IPS-15b (cell line): Measurements from ENCODE around the gene VPS51.

Experiments used
- H3K27me3 ChIP-seq: one replicate; pipeline ENCODE4 v1.6.1; 2013; ENCODE audit warnings: low read length; ENCODE audit not compliant: control insufficient read depth, insufficient read depth
- H3K36me3 ChIP-seq: one replicate; pipeline ENCODE4 v1.6.1; 2013; ENCODE audit warnings: low read length; ENCODE audit not compliant: control insufficient read depth, insufficient read depth
- H3K4me1 ChIP-seq: one replicate; pipeline ENCODE4 v1.6.1; 2013; ENCODE audit warnings: mild to moderate bottlenecking, low read length; ENCODE audit not compliant: control insufficient read depth, insufficient read depth
- H3K4me3 ChIP-seq: one replicate; pipeline ENCODE4 v1.5.1; 2013; ENCODE audit warnings: low read depth, low read length
- H3K9ac ChIP-seq: one replicate; pipeline ENCODE4 v1.6.1; 2013; ENCODE audit warnings: low read depth, mild to moderate bottlenecking, low read length
- H3K9me3 ChIP-seq: one replicate; pipeline ENCODE4 v1.6.1; 2013; ENCODE audit warnings: mild to moderate bottlenecking, low read length; ENCODE audit not compliant: control insufficient read depth, insufficient read depth

VPS51 gene

DNA sequence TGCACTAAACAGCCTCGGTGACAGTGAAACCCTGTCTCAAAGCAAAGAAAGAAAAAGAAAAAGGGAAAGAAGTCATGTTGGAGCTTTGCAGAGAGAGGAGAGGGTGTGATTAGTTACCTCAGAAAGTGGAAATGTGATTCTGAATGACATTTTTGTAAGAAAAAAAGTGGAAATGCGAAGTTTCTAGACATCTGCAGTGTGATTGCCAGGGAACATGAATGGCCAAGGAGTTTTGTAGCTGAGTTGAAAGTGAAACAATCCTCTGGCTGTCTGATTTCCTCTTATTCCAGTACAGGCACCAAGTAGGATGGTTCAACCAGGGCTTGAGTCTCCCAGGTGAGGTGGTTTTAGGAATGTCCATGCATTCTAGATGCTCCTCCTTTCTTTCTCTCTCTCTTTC, 56.1 kb downstream of the VPS51 start:
- no peaks in the 10 kb centered on the region for H3K4me1 ChIP-seq

DNA sequence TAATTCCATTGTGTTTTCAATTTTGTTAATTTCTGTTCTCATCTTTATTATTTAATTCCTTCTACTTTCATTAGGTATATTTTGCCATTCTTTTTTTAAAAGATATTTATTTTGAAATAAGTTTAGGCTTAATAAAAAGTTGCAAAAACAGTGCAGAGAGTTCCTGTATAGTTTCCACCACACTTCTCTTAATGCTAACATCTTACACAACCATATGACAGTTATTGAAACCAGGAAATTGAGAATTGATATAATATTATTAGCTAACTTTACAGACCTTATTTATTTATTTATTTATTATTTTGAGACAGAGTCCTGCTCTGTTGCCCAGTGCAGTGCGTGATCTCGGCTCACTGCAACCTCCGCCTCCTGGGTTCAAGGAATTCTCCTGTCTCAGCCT, 60.2 kb downstream of the VPS51 start:
- Histone ChIP-seq H3K4me3 (no peak overlapping the region), H3K9me3 (no peaks in the 10 kb centered on the region), H3K9ac (no peak overlapping the region), H3K27me3 (no peaks in the 10 kb centered on the region), H3K36me3 (no peaks in the 10 kb centered on the region), H3K4me1 (no peaks in the 10 kb centered on the region)

More for the DNA sequence above, 56.1 kb downstream of the VPS51 start:
- Histone ChIP-seq H3K9ac (no peak overlapping the region), H3K4me3 (no peak overlapping the region), H3K9me3 (no peaks in the 10 kb centered on the region), H3K36me3 (no peaks in the 10 kb centered on the region), H3K27me3 (no peaks in the 10 kb centered on the region)

DNA sequence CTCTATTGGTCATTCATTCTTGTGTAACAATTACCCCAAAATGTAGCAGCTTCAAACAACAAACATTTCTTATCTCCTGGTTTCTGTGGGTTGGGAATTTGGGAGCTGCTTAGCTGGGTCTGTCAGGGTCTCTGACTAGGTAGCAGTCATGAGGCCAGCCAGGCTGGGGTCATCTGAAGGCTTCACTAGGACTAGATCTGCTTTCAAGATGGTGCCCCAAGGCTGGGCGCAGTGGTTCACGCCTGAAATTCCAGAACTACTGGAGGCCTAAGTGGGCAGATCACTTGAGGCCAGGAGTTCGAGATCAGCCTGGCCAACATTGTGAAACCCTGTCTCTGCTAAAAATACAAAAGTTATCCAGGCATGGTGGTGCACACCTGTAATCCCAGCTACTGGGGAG, 60.9 kb downstream of the VPS51 start:
- H3K27me3 ChIP-seq, result no peaks in the 10 kb centered on the region
- no peaks in the 10 kb centered on the region for H3K4me1 ChIP-seq
- no peaks in the 10 kb centered on the region for H3K9me3 ChIP-seq
- no peaks in the 10 kb centered on the region for H3K36me3 ChIP-seq
- no peak overlapping the region for H3K9ac ChIP-seq
- H3K4me3 ChIP-seq, result no peak overlapping the region

DNA sequence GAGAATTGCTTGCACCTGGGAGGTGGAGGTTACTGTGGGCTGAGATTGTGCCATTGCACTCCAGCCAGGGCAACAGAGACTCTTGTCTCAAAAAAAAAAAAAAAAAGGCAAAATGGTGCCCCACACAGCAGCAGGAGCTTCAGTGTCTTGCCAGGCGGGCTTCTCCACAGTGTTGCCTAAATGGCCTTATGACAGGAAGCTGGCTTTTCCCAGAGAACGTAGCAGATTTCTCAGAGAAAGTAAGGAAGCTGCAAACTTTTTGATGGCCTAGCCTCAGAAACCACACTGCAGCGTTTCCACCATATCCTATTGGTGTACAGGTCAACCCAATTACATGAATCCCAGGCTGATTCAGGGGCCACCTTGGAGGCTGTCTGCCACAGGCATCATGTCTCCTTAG, 61.3 kb downstream of the VPS51 start:
- Histone ChIP-seq H3K4me3 (no peak overlapping the region), H3K9me3 (no peaks in the 10 kb centered on the region), H3K9ac (no peak overlapping the region), H3K4me1 (no peaks in the 10 kb centered on the region), H3K27me3 (no peaks in the 10 kb centered on the region), H3K36me3 (no peaks in the 10 kb centered on the region)

DNA sequence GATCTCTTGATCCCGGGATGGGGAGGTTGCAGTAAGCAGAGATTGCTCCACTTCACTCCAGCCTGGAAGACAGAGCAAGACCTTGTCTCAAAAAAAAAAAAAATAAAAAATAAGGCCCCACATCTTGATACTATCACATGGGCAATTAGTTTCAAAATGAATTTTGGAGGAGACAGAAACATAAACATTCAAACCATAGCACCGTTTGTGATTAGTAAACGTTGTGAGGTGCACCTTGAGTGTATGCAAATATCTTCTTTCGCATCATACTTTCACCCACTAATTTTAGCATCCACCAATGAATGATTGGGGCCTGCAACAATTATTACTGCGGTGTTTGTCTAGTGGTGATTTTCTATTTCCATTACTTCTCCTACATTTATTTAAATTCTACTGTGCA, 63.0 kb downstream of the VPS51 start:
- no peaks in the 10 kb centered on the region for H3K27me3 ChIP-seq
- no peaks in the 10 kb centered on the region for H3K9me3 ChIP-seq
- H3K4me3 ChIP-seq, result no peak overlapping the region
- no peaks in the 10 kb centered on the region for H3K4me1 ChIP-seq
- H3K9ac ChIP-seq, result no peak overlapping the region
- no peaks in the 10 kb centered on the region for H3K36me3 ChIP-seq

DNA sequence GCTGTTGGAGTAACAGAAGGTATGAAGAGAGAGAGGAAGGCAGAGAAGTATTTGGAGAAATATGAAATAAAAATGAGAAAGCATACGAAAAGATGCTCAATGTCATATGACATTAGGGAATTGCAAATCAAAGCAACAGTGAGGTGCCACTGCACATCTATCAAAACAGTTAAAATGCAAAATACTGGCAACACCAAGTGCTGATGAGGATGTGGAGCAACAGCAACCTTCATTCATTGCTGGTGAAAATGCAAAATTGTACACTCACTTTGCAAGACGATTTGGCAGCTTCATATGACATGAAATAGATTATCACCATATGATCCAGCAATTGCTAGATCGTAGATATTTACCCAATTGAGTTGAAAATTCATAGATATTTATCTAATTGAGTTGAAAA, 64.6 kb downstream of the VPS51 start:
- no peaks in the 10 kb centered on the region for H3K9me3 ChIP-seq
- no peak overlapping the region for H3K9ac ChIP-seq
- no peak overlapping the region for H3K4me3 ChIP-seq
- peaks cover 2% of the 10 kb centered on the region for H3K4me1 ChIP-seq
- no peaks in the 10 kb centered on the region for H3K36me3 ChIP-seq
- no peaks in the 10 kb centered on the region for H3K27me3 ChIP-seq
